Frontal cortex (tissue), 4 donors: Measurements from ENCODE around the gene CROCC2. TPM values are rescaled to one million over a fixed set of nuclear protein-coding genes. Genes with fewer than 3 reads are reported as not detected.

Experiments used
- DNase-seq, 2 donors: peaks; one replicate each; pipeline ENCODE4 v3.0.0; 2012; ENCODE audit warnings: low spot score in 2 of 2
- FAIRE-seq: peaks from 2 replicates; lab custom pipeline; 2012; peaks lifted over from hg19 to GRCh38; lab: Jason Lieb, UNC
- total RNA-seq: library from RNA; depleted of rRNA; stranded (reverse); fragments of >200 nt; gene quantifications from one replicate; pipeline ENCODE4 v1.2.3, GENCODE V29; 2014
- donor health status: control.
- donor health status: control.
- donor health status: control.

The CROCC2 gene
- total RNA-seq, 1 donor from 2014 or later: not detected

- FAIRE-seq: no peak
- no peak for DNase-seq
Observed at GRCh38 chr2:241003369-241003768, 97.2 kb downstream of the CROCC2 start.

GRCh38 chr2:241003830-241004564 is 97.9 kb downstream of the CROCC2 start:
- FAIRE-seq: no peak
- DNase-seq: no peak

GRCh38 chr2:241005569-241005968 is 99.4 kb downstream of the CROCC2 start:
- no peak for FAIRE-seq
- DNase-seq: no peak

- FAIRE-seq: no peak
- DNase-seq: no peak
Observed at GRCh38 chr2:241006412-241006811, 100.3 kb downstream of the CROCC2 start.

- FAIRE-seq: no peak
- DNase-seq: no peak
Observed at GRCh38 chr2:241007111-241007510, 101.0 kb downstream of the CROCC2 start.

GRCh38 chr2:241007880-241008710 is 102.0 kb downstream of the CROCC2 start:
- DNase-seq (no peak), FAIRE-seq (no peak)

- DNase-seq: no peak
- FAIRE-seq: no peak
Observed at GRCh38 chr2:241008711-241009121, 102.6 kb downstream of the CROCC2 start.

GRCh38 chr2:241009191-241009590 is 103.1 kb downstream of the CROCC2 start:
- FAIRE-seq (no peak), DNase-seq (no peak)

GRCh38 chr2:241009601-241010530 is 103.7 kb downstream of the CROCC2 start:
- FAIRE-seq: no peak
- DNase-seq: peak; percentile 47 to 66

GRCh38 chr2:241010531-241011295 is 104.6 kb downstream of the CROCC2 start:
- no peak for DNase-seq
- no peak for FAIRE-seq

- FAIRE-seq: no peak
- no peak for DNase-seq
Observed at GRCh38 chr2:241011296-241011600, 105.1 kb downstream of the CROCC2 start.

GRCh38 chr2:241011751-241012510 is 105.8 kb downstream of the CROCC2 start:
- FAIRE-seq (no peak), DNase-seq (no peak)

GRCh38 chr2:241014224-241014623 is 108.1 kb downstream of the CROCC2 start:
- DNase-seq: no peak
- FAIRE-seq: no peak

GRCh38 chr2:241014764-241015163 is 108.6 kb downstream of the CROCC2 start:
- DNase-seq: no peak
- FAIRE-seq: no peak

GRCh38 chr2:241015439-241015838 is 109.3 kb downstream of the CROCC2 start:
- FAIRE-seq (no peak), DNase-seq (no peak)

GRCh38 chr2:241017228-241017940 is 111.2 kb downstream of the CROCC2 start:
- no peak for FAIRE-seq
- DNase-seq: no peak

GRCh38 chr2:241018051-241018891 is 112.1 kb downstream of the CROCC2 start:
- FAIRE-seq (no peak), DNase-seq (no peak)
